Kidney (tissue), 14 donors: Measurements from ENCODE around the gene IGF2BP1. TPM values are rescaled to one million over a fixed set of nuclear protein-coding genes. Genes with fewer than 3 reads are reported as not detected.

Experiments used
- DNase-seq, 5 donors: peaks; one replicate each; pipeline ENCODE4 v3.0.0-alpha.2; 2013 to 2020
- FAIRE-seq: peaks from 2 replicates; lab custom pipeline; 2012; peaks lifted over from hg19 to GRCh38; lab: Jason Lieb, UNC
- H3K27ac ChIP-seq, 2 donors: one replicate each; pipeline ENCODE4 v1.7.0; 2013; ENCODE audit warnings: low read depth in 2 of 2, low read length in 2 of 2, inconsistent platforms in 1 of 2
- H3K27me3 ChIP-seq: one replicate; pipeline ENCODE4 v1.7.1; 2013; ENCODE audit warnings: low read length, inconsistent platforms; ENCODE audit not compliant: control insufficient read depth, insufficient read depth
- H3K36me3 ChIP-seq, 3 donors: one replicate each; pipeline versions ENCODE4 v1.7.0 to v1.7.1; 2013; ENCODE audit warnings: low read length in 3 of 3, control low read depth in 1 of 3, inconsistent platforms in 1 of 3; ENCODE audit not compliant: insufficient read depth in 3 of 3, control insufficient read depth in 2 of 3
- H3K4me1 ChIP-seq, 3 donors: one replicate each; pipeline versions ENCODE4 v1.7.0 to v1.7.1; 2013; ENCODE audit warnings: low read length in 3 of 3, inconsistent platforms in 1 of 3, low read depth in 1 of 3; ENCODE audit not compliant: control insufficient read depth in 2 of 3, insufficient read depth in 2 of 3
- H3K4me3 ChIP-seq, 3 donors: one replicate each; pipeline versions ENCODE4 v1.7.0 to v1.8.1; 2013; ENCODE audit warnings: low read length in 3 of 3, control low read depth in 1 of 3, inconsistent platforms in 1 of 3
- H3K9ac ChIP-seq, 3 donors: one replicate each; pipeline versions ENCODE4 v1.7.0 to v1.7.1; 2013; ENCODE audit warnings: low read length in 3 of 3, control low read depth in 1 of 3, inconsistent platforms in 1 of 3
- H3K9me3 ChIP-seq, 3 donors: one replicate each; pipeline versions ENCODE4 v1.7.0 to v1.7.1; 2013; ENCODE audit warnings: low read length in 3 of 3, control low read depth in 1 of 3, inconsistent platforms in 1 of 3; ENCODE audit not compliant: control insufficient read depth in 2 of 3, insufficient read depth in 1 of 3
- CTCF ChIP-seq: IDR thresholded peaks from 3 replicates; pipeline ENCODE4 v1.5.1; 2012; ENCODE audit warnings: mild to moderate bottlenecking, moderate library complexity, borderline replicate concordance; ENCODE audit not compliant: insufficient read depth; ENCODE audit errors: extremely low read depth
- intact Hi-C: fragments of 100-400 bp; cut with DNase I; formaldehyde crosslinking; loops from one replicate; pipeline ENCODE4 v1.11.1; 2022
- polyA plus RNA-seq: library from polyadenylated mRNA; stranded (reverse); fragments of 350-450 nt; fragmentation: Illumina TruSeq; extraction: RNeasy Lipid Tissue Mini Kit (QIAGEN cat#74804); gene quantifications from one replicate; pipeline ENCODE4 v1.2.3, GENCODE V29; 2014; ENCODE audit warnings: low read depth, low replicate concordance; ENCODE audit not compliant: insufficient read depth
- total RNA-seq: library from RNA; stranded (reverse); fragmentation: NEBNext Ultra II Directional; extraction: Animal tissue kit (Norgen Biotek cat#: 25700); gene quantifications from one replicate; pipeline ENCODE4 v1.2.1, GENCODE V29; 2021
- donor health status: control.
- donor health status: control.
- donor health status: control.
- donor health status: control.
- donor health status: control.
- donor health status: DM: yes; HTN: yes; CAD: no.
- donor health status: Normal renal cell carcinoma (clear cell type).

The IGF2BP1 gene
- total and polyA plus RNA-seq, 2 donors from 2014 or later: 1.3 to 1.5 TPM

- no peaks in the 10 kb centered on the region for H3K9me3 ChIP-seq
- no peaks in the 10 kb centered on the region for H3K36me3 ChIP-seq
- TF ChIP-seq CTCF: no peak
- H3K4me3 ChIP-seq: no peak overlapping the region
- no peaks in the 10 kb centered on the region for H3K4me1 ChIP-seq
- FAIRE-seq (no peak), DNase-seq (no peak)
- no peaks in the 10 kb centered on the region for H3K27me3 ChIP-seq
- intact Hi-C loops: no loop called here
- no peak overlapping the region for H3K27ac ChIP-seq
- H3K9ac ChIP-seq: no peak overlapping the region
These were observed 56.1 kb downstream of the IGF2BP1 start for GRCh38 chr17:49053171-49053829.

- H3K36me3 ChIP-seq: no peaks in the 10 kb centered on the region
- no peak for TF ChIP-seq CTCF
- H3K27me3 ChIP-seq: no peaks in the 10 kb centered on the region
- no peaks in the 10 kb centered on the region for H3K4me1 ChIP-seq
- H3K4me3 ChIP-seq: no peak overlapping the region
- H3K27ac ChIP-seq: no peak overlapping the region
- no peaks in the 10 kb centered on the region for H3K9me3 ChIP-seq
- intact Hi-C loops: no loop called here
- no peak for FAIRE-seq
- H3K9ac ChIP-seq: no peak overlapping the region
- DNase-seq: no peak
These were observed 57.3 kb downstream of the IGF2BP1 start for GRCh38 chr17:49054342-49055092.

- Histone ChIP-seq H3K4me1 (no peaks in the 10 kb centered on the region), H3K9ac (no peak overlapping the region), H3K27me3 (no peaks in the 10 kb centered on the region), H3K4me3 (no peak overlapping the region), H3K27ac (no peak overlapping the region), H3K9me3 (no peaks in the 10 kb centered on the region), H3K36me3 (no peaks in the 10 kb centered on the region)
- intact Hi-C loops: no loop called here
- no peak for TF ChIP-seq CTCF
- DNase-seq (no peak), FAIRE-seq (no peak)
These were observed 58.2 kb downstream of the IGF2BP1 start for GRCh38 chr17:49055181-49055927.
